Stimulated activated CD8-positive, alpha-beta memory T cell treated with anti-CD3 and anti-CD28 coated beads, Interleukin-4, amount 100 ng/mL, for 1 hour (primary cell): ENCODE data around the gene FAM118A.
"Not testable (repeated sequence)": the region's sequence is repeated elsewhere in the genome, so short reads cannot be mapped to it uniquely, and the experiment has no call there.

Experiments
- DNase-seq, 2 donors: peaks; one replicate each; pipeline ENCODE4 v3.0.0-alpha.2; 2020; ENCODE audit warnings: low read depth in 2 of 2, low spot score in 1 of 2

Gene FAM118A

DNA sequence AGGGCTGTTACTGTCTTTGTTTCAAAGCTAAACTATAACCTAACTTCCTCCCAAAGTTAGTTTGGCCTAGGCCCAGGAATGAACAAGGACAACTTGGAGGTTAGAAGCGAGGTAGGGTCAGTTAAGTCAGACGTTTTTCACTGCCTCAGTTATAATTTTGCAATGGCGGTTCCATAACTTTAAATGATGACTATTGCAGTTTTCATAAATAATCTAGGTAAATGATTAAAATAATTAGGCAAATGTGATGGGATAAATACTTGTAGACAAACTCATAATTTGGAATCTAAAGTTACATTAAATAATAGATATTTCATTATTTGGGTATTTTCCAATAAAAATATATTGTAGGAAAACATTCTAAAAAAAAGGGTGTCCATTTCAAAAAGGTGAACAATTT lies 63.9 kb downstream of the FAM118A start:
- DNase-seq = not testable (repeated sequence)

- no peak for DNase-seq
These were observed 66.3 kb downstream of the FAM118A start for GRCh38 chr22:45376009-45376408.

DNA sequence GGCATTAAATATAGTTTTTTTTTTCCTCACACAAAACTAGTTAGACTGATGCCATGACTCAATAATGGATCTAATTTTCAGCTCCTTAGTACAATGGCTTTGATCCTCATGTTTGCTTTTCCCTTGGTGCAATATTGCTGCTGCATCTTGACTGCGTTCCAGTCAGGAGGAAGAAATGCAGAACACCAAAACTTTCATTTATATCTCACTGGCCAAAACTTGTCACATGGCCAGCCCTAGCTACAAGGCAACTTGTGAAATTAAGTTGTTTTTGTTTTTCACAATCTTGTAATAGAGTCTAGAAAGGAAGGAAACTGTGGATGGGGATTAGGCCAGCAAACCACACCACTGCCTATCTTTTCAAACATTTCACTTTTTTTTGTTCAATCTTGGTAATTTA lies 67.0 kb downstream of the FAM118A start:
- no peak for DNase-seq

DNA sequence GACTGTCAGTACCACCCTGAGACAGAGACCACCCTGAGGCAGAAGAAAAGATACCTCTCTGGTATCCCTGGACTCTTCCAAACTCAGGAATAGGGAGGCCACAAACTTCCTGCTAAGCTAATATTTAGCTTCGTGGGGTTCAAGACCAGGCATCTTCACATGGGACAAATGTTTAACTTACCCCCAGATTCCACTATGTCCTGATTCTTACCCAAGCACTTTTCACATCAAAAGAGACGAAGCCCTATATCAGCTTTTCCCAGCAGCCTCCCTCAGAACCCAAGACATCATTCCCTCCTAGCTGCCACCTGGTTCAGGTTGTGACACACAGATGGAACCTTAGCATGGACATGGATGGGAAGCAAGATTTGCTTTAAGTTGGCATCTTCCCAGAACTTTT lies 71.6 kb downstream of the FAM118A start:
- DNase-seq = no peak

- no peak for DNase-seq
These were observed 79.8 kb downstream of the FAM118A start for GRCh38 chr22:45389546-45389945.
